Keratinocyte (primary cell): Measurements from ENCODE around the gene LMAN2L. TPM values are rescaled to one million over a fixed set of nuclear protein-coding genes. Genes with fewer than 3 reads are reported as not detected.

ENCODE experiments used
- DNase-seq: peaks from one replicate; pipeline ENCODE4 v3.0.0-alpha.2; 2011; ENCODE audit warnings: low read depth, missing footprints, low spot score
- FAIRE-seq: peaks from 2 replicates; lab custom pipeline; 2011; peaks lifted over from hg19 to GRCh38; lab: Jason Lieb, UNC
- H2AFZ ChIP-seq: 2 replicates; pipeline ENCODE4 v1.6.0; 2012; ENCODE audit warnings: low read length, control low read depth, inconsistent platforms; ENCODE audit not compliant: control insufficient read depth
- H3K27ac ChIP-seq: 2 replicates; pipeline ENCODE4 v1.5.1; 2011; ENCODE audit warnings: low read length; ENCODE audit not compliant: control insufficient read depth, insufficient read depth
- H3K27me3 ChIP-seq: 3 replicates; pipeline ENCODE4 v1.6.0; 2011; ENCODE audit warnings: low read length; ENCODE audit not compliant: control insufficient read depth, insufficient read depth; ENCODE audit errors: extremely low read depth
- H3K36me3 ChIP-seq, 2 experiments: 2 replicates in 1 of 2; 3 replicates in 1 of 2; pipeline ENCODE4 v1.5.1; 2011; ENCODE audit warnings: low read length in 2 of 2, mild to moderate bottlenecking in 1 of 2; ENCODE audit not compliant: control insufficient read depth in 2 of 2, insufficient read depth in 2 of 2; ENCODE audit errors: extremely low read depth in 1 of 2
- H3K4me1 ChIP-seq: 3 replicates; pipeline ENCODE4 v1.5.1; 2011; ENCODE audit warnings: low read length; ENCODE audit not compliant: control insufficient read depth, insufficient read depth; ENCODE audit errors: extremely low read depth
- H3K4me2 ChIP-seq: 3 replicates; pipeline ENCODE4 v1.6.0; 2011; ENCODE audit warnings: low read depth, low read length; ENCODE audit not compliant: control insufficient read depth, insufficient read depth; ENCODE audit errors: extremely low read depth
- H3K4me3 ChIP-seq, 3 experiments: fragments of 200-600 bp in 1 of 3; sonication (generic) in 1 of 3; 2 replicates in 2 of 3; 3 replicates in 1 of 3; pipeline ENCODE4 v1.5.1; 2011 to 2016; ENCODE audit warnings: low read length in 3 of 3, mild to moderate bottlenecking in 3 of 3, control low read depth in 2 of 3, inconsistent platforms in 1 of 3, low read depth in 1 of 3, mixed read lengths in 1 of 3, mixed run types in 1 of 3, moderate library complexity in 1 of 3; ENCODE audit not compliant: control insufficient read depth in 2 of 3, insufficient read depth in 2 of 3; ENCODE audit errors: extremely low read depth in 1 of 3
- H3K79me2 ChIP-seq: 2 replicates; pipeline ENCODE4 v1.6.0; 2012; ENCODE audit warnings: low read length; ENCODE audit not compliant: control insufficient read depth, insufficient read depth
- H3K9ac ChIP-seq: 3 replicates; pipeline ENCODE4 v1.6.0; 2011; ENCODE audit warnings: low read length; ENCODE audit not compliant: control insufficient read depth, insufficient read depth; ENCODE audit errors: extremely low read depth
- H3K9me1 ChIP-seq: 3 replicates; pipeline ENCODE4 v1.6.0; 2011; ENCODE audit warnings: low read length; ENCODE audit not compliant: control insufficient read depth, insufficient read depth; ENCODE audit errors: extremely low read depth
- H3K9me3 ChIP-seq: 2 replicates; pipeline ENCODE4 v1.5.1; 2012; ENCODE audit warnings: low read depth, low read length; ENCODE audit not compliant: control insufficient read depth
- H4K20me1 ChIP-seq: 3 replicates; pipeline ENCODE4 v1.6.0; 2011; ENCODE audit warnings: low read length; ENCODE audit not compliant: control insufficient read depth, insufficient read depth; ENCODE audit errors: extremely low read depth
- CTCF ChIP-seq, 3 experiments: IDR thresholded peaks in 1 of 3; conservative IDR thresholded peaks in 1 of 3; optimal IDR thresholded peaks in 1 of 3; 2 replicates in 2 of 3; 3 replicates in 1 of 3; pipeline versions ENCODE3 to v1.5.1; 2011; ENCODE audit warnings: low read length in 3 of 3, mild to moderate bottlenecking in 3 of 3, moderate library complexity in 2 of 3, control low read depth in 1 of 3, inconsistent platforms in 1 of 3; ENCODE audit not compliant: insufficient read depth in 2 of 3; ENCODE audit errors: extremely low read depth in 1 of 3
- EZH2 ChIP-seq: IDR thresholded peaks from one replicate; pipeline ENCODE4 v1.6.1; 2012; ENCODE audit warnings: inconsistent platforms, mild to moderate bottlenecking, low read length, moderate library complexity
- dilution Hi-C: fragments of 300-500 bp; cut with MboI; formaldehyde crosslinking; loops from one replicate; pipeline ENCODE4 v1.7.0; 2020; ENCODE audit warnings: low sequenced_read_pairs; ENCODE audit not compliant: extremely low pct_ligation_motif_present
- polyA plus RNA-seq, 5 experiments: library from polyadenylated mRNA; depleted of rRNA in 3 of 5; stranded (reverse) in 3 of 5; stranded (forward) in 1 of 5; unstranded in 1 of 5; fragments of >200 nt; gene quantifications; 1 replicate in 1 of 5; 2 replicates in 3 of 5; 3 replicates in 1 of 5; pipeline versions ENCODE4 v1.2.1 to v1.2.3, GENCODE V29; 2011 to 2012; ENCODE audit warnings: missing spikeins in 2 of 5, low read depth in 1 of 5, low replicate concordance in 1 of 5

LMAN2L gene
- polyA plus RNA-seq, 1 donor (not counting 4 experiments of a cell fraction or from before 2014, with no cell fraction given), result 20.7 TPM

GRCh38 chr2:96737251-96737650 is 2.6 kb downstream of the LMAN2L start:
- Histone ChIP-seq H3K79me2 (peaks cover 21% of the 10 kb centered on the region), H3K4me1 (peaks cover 8% of the 10 kb centered on the region), H3K4me3 (no peak overlapping the region), H4K20me1 (no peaks in the 10 kb centered on the region), H3K9ac (no peak overlapping the region), H3K9me3 (no peaks in the 10 kb centered on the region), H2AFZ (no peak overlapping the region), H3K27ac (no peak overlapping the region), H3K4me2 (no peak overlapping the region), H3K9me1 (no peaks in the 10 kb centered on the region), H3K36me3 (peaks cover 20 to 22% of the 10 kb centered on the region in 2 experiments), H3K27me3 (no peaks in the 10 kb centered on the region)
- DNase-seq (no peak), FAIRE-seq (no peak)
- TF ChIP-seq CTCF (optimal IDR thresholded peaks at IDR 0.05 in 1 of 3, IDR thresholded peaks at IDR 0.05 in 1 of 3, conservative IDR thresholded peaks at IDR 0.05 in 1 of 3; ENCODE audit: extremely low read depth in 1 of 3, insufficient read depth in 2 of 3, low read length in 3 of 3), result no peak
- TF ChIP-seq EZH2, result no peak
- dilution Hi-C loops, result no loop called here

- Histone ChIP-seq H3K79me2 (peaks cover 21% of the 10 kb centered on the region), H3K4me1 (peaks cover 18% of the 10 kb centered on the region), H3K27me3 (no peaks in the 10 kb centered on the region), H3K27ac (no peak overlapping the region), H3K9ac (no peak overlapping the region), H3K36me3 (peaks cover 24 to 31% of the 10 kb centered on the region in 2 experiments), H2AFZ (no peak overlapping the region), H3K4me2 (no peak overlapping the region), H3K4me3 (no peak overlapping the region), H3K9me1 (no peaks in the 10 kb centered on the region), H4K20me1 (no peaks in the 10 kb centered on the region), H3K9me3 (no peaks in the 10 kb centered on the region)
- FAIRE-seq, result no peak
- TF ChIP-seq CTCF (optimal IDR thresholded peaks at IDR 0.05 in 1 of 3, IDR thresholded peaks at IDR 0.05 in 1 of 3, conservative IDR thresholded peaks at IDR 0.05 in 1 of 3; ENCODE audit: extremely low read depth in 1 of 3, insufficient read depth in 2 of 3, low read length in 3 of 3), result no peak
- TF ChIP-seq EZH2, result no peak
- no peak for DNase-seq
- dilution Hi-C loops, result no loop called here
Measured at GRCh38 chr2:96734880-96735583, 4.8 kb downstream of the LMAN2L start.
